ENCODE data around the gene MAGOHB.

DNA sequence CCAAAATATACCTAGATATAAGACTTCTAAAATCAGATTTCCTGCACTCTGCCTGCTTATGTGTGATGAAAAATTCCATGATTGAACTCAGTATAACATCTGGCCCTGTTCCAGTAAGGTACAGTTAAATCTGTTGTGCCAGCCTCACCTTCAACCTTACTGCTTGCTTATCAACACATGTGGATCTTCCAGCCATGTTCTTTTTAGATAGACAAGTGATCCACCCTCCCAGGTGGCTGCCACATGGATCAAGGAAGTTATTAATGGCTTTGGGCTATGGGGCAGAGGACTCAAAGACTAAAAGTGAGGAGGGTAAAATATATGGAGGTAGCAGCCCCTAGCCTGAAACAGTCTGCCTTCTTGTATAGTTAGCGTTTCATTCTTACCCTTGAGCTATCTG is 25.3 kb upstream of the MAGOHB start:
- TF ChIP-seq, protein P1, sequence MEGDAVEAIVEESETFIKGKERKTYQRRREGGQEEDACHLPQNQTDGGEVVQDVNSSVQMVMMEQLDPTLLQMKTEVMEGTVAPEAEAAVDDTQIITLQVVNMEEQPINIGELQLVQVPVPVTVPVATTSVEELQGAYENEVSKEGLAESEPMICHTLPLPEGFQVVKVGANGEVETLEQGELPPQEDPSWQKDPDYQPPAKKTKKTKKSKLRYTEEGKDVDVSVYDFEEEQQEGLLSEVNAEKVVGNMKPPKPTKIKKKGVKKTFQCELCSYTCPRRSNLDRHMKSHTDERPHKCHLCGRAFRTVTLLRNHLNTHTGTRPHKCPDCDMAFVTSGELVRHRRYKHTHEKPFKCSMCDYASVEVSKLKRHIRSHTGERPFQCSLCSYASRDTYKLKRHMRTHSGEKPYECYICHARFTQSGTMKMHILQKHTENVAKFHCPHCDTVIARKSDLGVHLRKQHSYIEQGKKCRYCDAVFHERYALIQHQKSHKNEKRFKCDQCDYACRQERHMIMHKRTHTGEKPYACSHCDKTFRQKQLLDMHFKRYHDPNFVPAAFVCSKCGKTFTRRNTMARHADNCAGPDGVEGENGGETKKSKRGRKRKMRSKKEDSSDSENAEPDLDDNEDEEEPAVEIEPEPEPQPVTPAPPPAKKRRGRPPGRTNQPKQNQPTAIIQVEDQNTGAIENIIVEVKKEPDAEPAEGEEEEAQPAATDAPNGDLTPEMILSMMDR (IDR thresholded peaks at IDR 0.05) = no peak
- no peak for TF ChIP-seq TCF7L2 (IDR thresholded peaks at IDR 0.05; ENCODE audit: low read depth, low read length)
